ENCODE data around the gene CAMK1D. TPM values are rescaled to one million over a fixed set of nuclear protein-coding genes. Genes with fewer than 3 reads are reported as not detected.

The CAMK1D gene
- total RNA-seq, 1 donor = 11.2 TPM

DNA sequence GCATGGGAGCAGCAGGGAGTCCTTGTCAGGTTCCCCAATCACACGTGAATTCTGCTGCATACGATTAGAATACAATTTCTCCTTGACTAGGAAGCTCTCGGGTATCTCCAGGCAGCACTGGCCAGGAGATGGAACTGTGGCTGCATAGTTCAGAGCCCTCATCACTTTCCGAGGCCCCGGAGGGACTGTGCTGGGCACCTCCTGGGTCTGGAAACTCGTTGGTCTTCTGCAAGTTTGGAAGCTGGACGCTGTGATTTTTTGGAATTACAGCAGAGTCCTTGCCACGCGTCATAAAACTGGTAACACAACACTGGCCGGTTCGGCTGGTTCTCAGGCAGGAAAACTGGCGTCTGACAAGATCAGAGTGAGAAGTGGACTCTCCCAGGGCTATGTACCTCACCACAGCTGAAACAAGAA lies 436.1 kb downstream of the CAMK1D start:
- H3K27ac ChIP-seq (ENCODE audit: low read depth, low read length) = no peak overlapping the region
- no peak overlapping the region for H3K4me2 ChIP-seq (ENCODE audit: insufficient read depth, low read length)
- TF ChIP-seq, protein P1, sequence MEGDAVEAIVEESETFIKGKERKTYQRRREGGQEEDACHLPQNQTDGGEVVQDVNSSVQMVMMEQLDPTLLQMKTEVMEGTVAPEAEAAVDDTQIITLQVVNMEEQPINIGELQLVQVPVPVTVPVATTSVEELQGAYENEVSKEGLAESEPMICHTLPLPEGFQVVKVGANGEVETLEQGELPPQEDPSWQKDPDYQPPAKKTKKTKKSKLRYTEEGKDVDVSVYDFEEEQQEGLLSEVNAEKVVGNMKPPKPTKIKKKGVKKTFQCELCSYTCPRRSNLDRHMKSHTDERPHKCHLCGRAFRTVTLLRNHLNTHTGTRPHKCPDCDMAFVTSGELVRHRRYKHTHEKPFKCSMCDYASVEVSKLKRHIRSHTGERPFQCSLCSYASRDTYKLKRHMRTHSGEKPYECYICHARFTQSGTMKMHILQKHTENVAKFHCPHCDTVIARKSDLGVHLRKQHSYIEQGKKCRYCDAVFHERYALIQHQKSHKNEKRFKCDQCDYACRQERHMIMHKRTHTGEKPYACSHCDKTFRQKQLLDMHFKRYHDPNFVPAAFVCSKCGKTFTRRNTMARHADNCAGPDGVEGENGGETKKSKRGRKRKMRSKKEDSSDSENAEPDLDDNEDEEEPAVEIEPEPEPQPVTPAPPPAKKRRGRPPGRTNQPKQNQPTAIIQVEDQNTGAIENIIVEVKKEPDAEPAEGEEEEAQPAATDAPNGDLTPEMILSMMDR (IDR thresholded peaks at IDR 0.05; ENCODE audit: extremely low read depth, low read depth, low read length) = no peak
- no peak overlapping the region for H2AFZ ChIP-seq (ENCODE audit: low read length)
- no peaks in the 10 kb centered on the region for H3K79me2 ChIP-seq (ENCODE audit: insufficient read depth, low read length)
- no peaks in the 10 kb centered on the region for H3K36me3 ChIP-seq (ENCODE audit: insufficient read depth, low read length)
- no peaks in the 10 kb centered on the region for H3K9me3 ChIP-seq (ENCODE audit: low read depth, low read length)
- DNase-seq (ENCODE audit: insufficient read length, low spot score, missing footprints) = no peak
- no peaks in the 10 kb centered on the region for H3K4me1 ChIP-seq (ENCODE audit: insufficient read depth, low read length)
- no peak overlapping the region for H3K4me3 ChIP-seq (ENCODE audit: insufficient read depth, low read length)
- no peaks in the 10 kb centered on the region for H4K20me1 ChIP-seq (ENCODE audit: insufficient read depth, low read length)
- no peaks in the 10 kb centered on the region for H3K27me3 ChIP-seq (ENCODE audit: insufficient read depth, low read length)

DNA sequence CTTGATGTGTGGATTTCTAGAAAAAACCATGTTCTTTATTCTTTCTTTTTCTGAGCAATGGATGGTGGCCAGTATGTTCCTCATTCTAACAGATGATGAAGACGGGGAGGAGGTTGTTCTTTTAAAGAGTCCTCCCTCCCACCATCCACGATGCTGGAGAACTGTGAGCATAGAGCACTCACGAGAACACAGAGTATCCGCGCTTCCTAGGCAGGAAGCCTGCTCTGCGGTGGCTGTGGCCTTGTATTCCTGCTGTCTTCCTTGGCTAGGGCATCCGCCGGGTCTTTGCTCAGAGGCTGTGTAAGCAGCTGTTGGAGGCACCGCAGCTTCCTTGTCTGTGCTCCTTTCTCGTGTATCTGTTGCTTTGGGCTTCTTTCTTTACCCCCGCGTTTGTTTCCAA lies 437.9 kb downstream of the CAMK1D start:
- TF ChIP-seq, protein P1 (IDR thresholded peaks at IDR 0.05; ENCODE audit: extremely low read depth, low read depth, low read length) = no peak
- no peaks in the 10 kb centered on the region for H4K20me1 ChIP-seq (ENCODE audit: insufficient read depth, low read length)
- no peak overlapping the region for H3K27ac ChIP-seq (ENCODE audit: low read depth, low read length)
- H3K4me1 ChIP-seq (ENCODE audit: insufficient read depth, low read length) = no peaks in the 10 kb centered on the region
- no peak for DNase-seq (ENCODE audit: insufficient read length, low spot score, missing footprints)
- H3K79me2 ChIP-seq (ENCODE audit: insufficient read depth, low read length) = no peaks in the 10 kb centered on the region
- no peak overlapping the region for H3K4me3 ChIP-seq (ENCODE audit: insufficient read depth, low read length)
- no peak overlapping the region for H3K4me2 ChIP-seq (ENCODE audit: insufficient read depth, low read length)
- no peaks in the 10 kb centered on the region for H3K36me3 ChIP-seq (ENCODE audit: insufficient read depth, low read length)
- H2AFZ ChIP-seq (ENCODE audit: low read length) = no peak overlapping the region
- no peaks in the 10 kb centered on the region for H3K9me3 ChIP-seq (ENCODE audit: low read depth, low read length)
- no peaks in the 10 kb centered on the region for H3K27me3 ChIP-seq (ENCODE audit: insufficient read depth, low read length)

DNA sequence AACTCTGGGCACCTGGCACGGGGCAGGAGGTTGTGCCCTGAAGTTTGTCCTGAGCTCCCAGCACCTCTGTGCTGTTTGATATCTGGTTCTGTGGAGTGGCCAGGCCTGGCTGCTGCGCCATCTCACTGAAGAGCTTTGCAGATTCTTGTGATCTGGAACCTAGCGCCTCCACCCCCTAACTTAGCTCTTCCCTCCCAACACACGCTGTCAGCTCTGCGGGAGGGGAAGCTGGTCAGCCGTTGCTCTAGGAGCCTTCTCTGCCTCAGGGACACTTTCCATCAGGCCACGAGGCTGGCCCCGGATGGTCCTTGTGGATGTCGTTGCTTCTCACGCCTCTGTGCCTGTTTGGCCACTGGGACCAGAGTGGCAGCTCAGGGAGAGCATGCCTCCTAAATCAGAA lies 438.9 kb downstream of the CAMK1D start:
- no peaks in the 10 kb centered on the region for H3K27me3 ChIP-seq (ENCODE audit: insufficient read depth, low read length)
- no peak overlapping the region for H3K4me3 ChIP-seq (ENCODE audit: insufficient read depth, low read length)
- TF ChIP-seq, protein P1 (IDR thresholded peaks at IDR 0.05; ENCODE audit: extremely low read depth, low read depth, low read length) = no peak

GRCh38 chr10:12790270-12790669 lies 440.9 kb downstream of the CAMK1D start:
- Histone ChIP-seq H3K36me3 (ENCODE audit: insufficient read depth, low read length) (no peaks in the 10 kb centered on the region), H2AFZ (ENCODE audit: low read length) (no peak overlapping the region), H4K20me1 (ENCODE audit: insufficient read depth, low read length) (no peaks in the 10 kb centered on the region), H3K9me3 (ENCODE audit: low read depth, low read length) (no peaks in the 10 kb centered on the region), H3K79me2 (ENCODE audit: insufficient read depth, low read length) (no peaks in the 10 kb centered on the region), H3K4me1 (ENCODE audit: insufficient read depth, low read length) (no peaks in the 10 kb centered on the region), H3K27ac (ENCODE audit: low read depth, low read length) (no peak overlapping the region), H3K27me3 (ENCODE audit: insufficient read depth, low read length) (no peaks in the 10 kb centered on the region), H3K4me2 (ENCODE audit: insufficient read depth, low read length) (no peak overlapping the region), H3K4me3 (ENCODE audit: insufficient read depth, low read length) (no peak overlapping the region)
- TF ChIP-seq, protein P1 (IDR thresholded peaks at IDR 0.05; ENCODE audit: extremely low read depth, low read depth, low read length) = no peak
- peak; percentile 48 for DNase-seq (ENCODE audit: insufficient read length, low spot score, missing footprints)

More for the DNA sequence above, 438.9 kb downstream of the CAMK1D start:
- Histone ChIP-seq H3K27ac (ENCODE audit: low read depth, low read length) (no peak overlapping the region), H3K9me3 (ENCODE audit: low read depth, low read length) (no peaks in the 10 kb centered on the region), H3K36me3 (ENCODE audit: insufficient read depth, low read length) (no peaks in the 10 kb centered on the region), H2AFZ (ENCODE audit: low read length) (no peak overlapping the region), H3K4me2 (ENCODE audit: insufficient read depth, low read length) (no peak overlapping the region), H3K79me2 (ENCODE audit: insufficient read depth, low read length) (no peaks in the 10 kb centered on the region), H3K4me1 (ENCODE audit: insufficient read depth, low read length) (no peaks in the 10 kb centered on the region), H4K20me1 (ENCODE audit: insufficient read depth, low read length) (no peaks in the 10 kb centered on the region)
- no peak for DNase-seq (ENCODE audit: insufficient read length, low spot score, missing footprints)

All from osteoblast (primary cell).